K562 (cell line): ENCODE data around the gene TMEM217. TPM values are rescaled to one million over a fixed set of nuclear protein-coding genes. Genes with fewer than 3 reads are reported as not detected.
A peak's percentile ranks its signal among the peaks of the same experiment; 100 is the strongest.

Experiments used
- ATF6 ChIP-seq: sonication (generic); formaldehyde crosslinking; IDR thresholded peaks from 2 replicates; pipeline ENCODE4 v1.4.0; 2020; ENCODE audit warnings: mild to moderate bottlenecking, missing genetic modification reagents
- CCNT2 ChIP-seq: IDR thresholded peaks from 2 replicates; pipeline ENCODE4 v1.6.1; 2011; ENCODE audit warnings: borderline replicate concordance, low read depth, mild to moderate bottlenecking, moderate library complexity, mixed read lengths, low read length; ENCODE audit not compliant: insufficient read length; ENCODE audit errors: extremely low read depth
- DPF2 ChIP-seq: fragments of 450-650 bp; IDR thresholded peaks from 2 replicates; pipeline ENCODE4 v1.6.1; 2016
- GTF3C2 ChIP-seq: IDR thresholded peaks from 3 replicates; pipeline ENCODE4 v1.6.1; 2011; ENCODE audit warnings: borderline replicate concordance, mild to moderate bottlenecking, moderate library complexity; ENCODE audit not compliant: insufficient read length; ENCODE audit errors: extremely low read depth
- NBN ChIP-seq: fragments of 450-650 bp; IDR thresholded peaks from 2 replicates; pipeline ENCODE4 v1.6.1; 2016; ENCODE audit warnings: low read depth, mild to moderate bottlenecking
- NCOA4 ChIP-seq: fragments of 450-650 bp; IDR thresholded peaks from 2 replicates; pipeline ENCODE4 v1.6.1; 2018; ENCODE audit warnings: mild to moderate bottlenecking; ENCODE audit not compliant: partially characterized antibody
- NELFE ChIP-seq: IDR thresholded peaks from 2 replicates; pipeline ENCODE4 v1.6.1; 2011; ENCODE audit warnings: mild to moderate bottlenecking; ENCODE audit not compliant: insufficient read depth, insufficient read length
- NFXL1 ChIP-seq: fragments of 450-650 bp; formaldehyde crosslinking; IDR thresholded peaks from 2 replicates; pipeline ENCODE4 v1.4.0; 2021; ENCODE audit warnings: mild to moderate bottlenecking
- PKNOX1 ChIP-seq: fragments of 450-650 bp; IDR thresholded peaks from 2 replicates; pipeline ENCODE4 v1.6.1; 2016
- POLR2H ChIP-seq: IDR thresholded peaks from 2 replicates; pipeline ENCODE4 v1.6.1; 2016; ENCODE audit warnings: missing genetic modification characterization, low read depth, mild to moderate bottlenecking, control low read depth, missing compliant biosample characterization, moderate library complexity
- POLR3G ChIP-seq: IDR thresholded peaks from 2 replicates; pipeline ENCODE4 v1.6.1; 2011; ENCODE audit not compliant: insufficient read length, insufficient replicate concordance; ENCODE audit errors: extremely low read depth
- RUNX1 ChIP-seq: sonication (generic); IDR thresholded peaks from 2 replicates; pipeline ENCODE4 v1.6.1; 2016; ENCODE audit warnings: antibody characterized with exemption, low read depth
- TBL1XR1 ChIP-seq, 2 experiments: IDR thresholded peaks; 2 replicates each; pipeline ENCODE4 v1.6.1; 2012; ENCODE audit warnings: improper control_type of control experiment in 2 of 2, low read length in 2 of 2, mild to moderate bottlenecking in 1 of 2
- ZNF609 ChIP-seq: sonication (generic); formaldehyde crosslinking; IDR thresholded peaks from 2 replicates; pipeline ENCODE4 v1.8.1; 2023; ENCODE audit warnings: missing genetic modification reagents, mild to moderate bottlenecking, borderline replicate concordance
- ZNF766 ChIP-seq: fragments of 200-800 bp; sonication (Bioruptor generic); conservative IDR thresholded peaks from 2 replicates; pipeline ENCODE4 v1.6.1; 2016; ENCODE audit warnings: missing genetic modification characterization, missing compliant biosample characterization
- polyA plus RNA-seq, 8 experiments: library from polyadenylated mRNA; depleted of rRNA in 4 of 8; stranded (reverse) in 5 of 8; unstranded in 3 of 8; fragments of >200 nt; fragmentation: Nextera tagmentation in 2 of 8; fragmentation: Illumina TruSeq in 1 of 8; extraction: Ambion mirVana in 2 of 8; extraction: Trizol in 1 of 8; gene quantifications; 2 replicates each; pipeline versions ENCODE4 v1.2.1 to v1.2.3, GENCODE V29; 2011 to 2014; ENCODE audit warnings: inconsistent platforms in 1 of 8, missing spikeins in 1 of 8
- total RNA-seq, 7 experiments: library from RNA; depleted of rRNA in 6 of 7; stranded (reverse); fragments of >200 nt in 6 of 7; fragmentation: Illumina TruSeq in 2 of 7; extraction: Trizol in 2 of 7; gene quantifications; 2 replicates each; pipeline versions ENCODE4 v1.2.1 to v1.2.3, GENCODE V29; 2011 to 2021; ENCODE audit warnings: low replicate concordance in 1 of 7

TMEM217 gene
- total and polyA plus RNA-seq, 9 of the 15 experiments (the other 6 are each of a cell fraction or from before 2014, with no cell fraction given), result 1.3 to 8.0 (median 1.9) TPM

GRCh38 chr6:37171201-37171969 is 86.6 kb downstream of the TMEM217 start (continued):
- TF ChIP-seq NELFE (no peak), TBL1XR1 (IDR thresholded peaks at IDR 0.05; ENCODE audit: low read length in 2 of 2) (peak in 1 of 2 experiments; percentile 1; a peak in 1 of 4 replicates), NBN (no peak), ZNF766 (no peak), POLR3G (no peak), POLR2H (tag) (no peak), CCNT2 (no peak), NCOA4 (no peak), ZNF609 (CRISPR knock-in tag) (no peak), NFXL1 (no peak), PKNOX1 (no peak), RUNX1 (no peak), GTF3C2 (no peak), ATF6 (CRISPR knock-in tag) (no peak), DPF2 (no peak)
